Neural progenitor cell (in vitro differentiated cells): ENCODE measurements around the gene COMP. TPM values are rescaled to one million over a fixed set of nuclear protein-coding genes. Genes with fewer than 3 reads are reported as not detected.
A peak's percentile ranks its signal among the peaks of the same experiment; 100 is the strongest.

Experiments
- DNase-seq: peaks from one replicate; pipeline ENCODE4 v3.0.0-alpha.2; 2016; ENCODE audit warnings: low spot score
- H2AFZ ChIP-seq: fragments of 200-600 bp; sonication (generic); replicated peaks from 2 replicates; pipeline ENCODE4 v1.6.1; 2016; ENCODE audit warnings: antibody characterized with exemption
- H3F3A ChIP-seq: fragments of 200-600 bp; sonication (generic); 2 replicates; pipeline ENCODE4 v1.6.1; 2016; ENCODE audit warnings: antibody characterized with exemption, low read depth
- H3K27ac ChIP-seq: fragments of 200-600 bp; sonication (generic); 2 replicates; pipeline ENCODE4 v1.5.1; 2016; ENCODE audit warnings: mild to moderate bottlenecking
- H3K27me3 ChIP-seq: fragments of 200-600 bp; sonication (generic); 2 replicates; pipeline ENCODE4 v1.6.1; 2016; ENCODE audit warnings: mild to moderate bottlenecking, moderate library complexity
- H3K36me3 ChIP-seq: fragments of 200-600 bp; sonication (generic); 2 replicates; pipeline ENCODE4 v1.5.1; 2016
- H3K4me1 ChIP-seq: fragments of 200-600 bp; sonication (generic); 2 replicates; pipeline ENCODE4 v1.6.1; 2016; ENCODE audit warnings: mixed run types
- H3K4me2 ChIP-seq: fragments of 200-600 bp; sonication (generic); 2 replicates; pipeline ENCODE4 v1.6.1; 2016
- H3K4me3 ChIP-seq: fragments of 200-600 bp; sonication (generic); 2 replicates; pipeline ENCODE4 v1.5.1; 2016
- H3K79me2 ChIP-seq: fragments of 200-600 bp; sonication (generic); 2 replicates; pipeline ENCODE4 v1.6.1; 2016; ENCODE audit warnings: low read depth
- H3K9ac ChIP-seq: fragments of 200-600 bp; sonication (generic); 2 replicates; pipeline ENCODE4 v1.6.1; 2016
- H3K9me3 ChIP-seq: fragments of 200-600 bp; sonication (generic); 2 replicates; pipeline ENCODE4 v1.5.1; 2016; ENCODE audit warnings: low read depth
- H4K20me1 ChIP-seq: fragments of 200-600 bp; sonication (generic); 2 replicates; pipeline ENCODE4 v1.6.1; 2016; ENCODE audit warnings: low read depth
- H3K27ac Mint-ChIP-seq: 3 replicates; pipeline ENCODE4 v1.8.0; 2021; ENCODE audit warnings: mixed read lengths
- H3K27me3 Mint-ChIP-seq: 2 replicates; pipeline ENCODE4 v1.8.0; 2022; ENCODE audit warnings: low read depth, mild to moderate bottlenecking, inconsistent platforms, moderate library complexity, mixed read lengths; ENCODE audit not compliant: insufficient read depth
- H3K36me3 Mint-ChIP-seq: 3 replicates; pipeline ENCODE4 v1.8.0; 2021; ENCODE audit warnings: mixed read lengths
- H3K4me1 Mint-ChIP-seq: 3 replicates; pipeline ENCODE4 v1.8.0; 2021; ENCODE audit warnings: mixed read lengths
- H3K4me3 Mint-ChIP-seq: 3 replicates; pipeline ENCODE4 v1.8.0; 2021; ENCODE audit warnings: mild to moderate bottlenecking, moderate library complexity, mixed read lengths
- H3K9me3 Mint-ChIP-seq: 3 replicates; pipeline ENCODE4 v1.8.0; 2020; ENCODE audit warnings: mixed read lengths
- CTCF ChIP-seq: fragments of 200-600 bp; sonication (generic); IDR thresholded peaks from 2 replicates; pipeline ENCODE4 v1.5.1; 2017; ENCODE audit warnings: antibody characterized with exemption, mild to moderate bottlenecking
- EZH2 ChIP-seq: fragments of 200-600 bp; sonication (generic); IDR thresholded peaks from 2 replicates; pipeline ENCODE4 v1.6.1; 2017; ENCODE audit warnings: antibody characterized with exemption, mild to moderate bottlenecking, moderate library complexity
- EZH2phosphoT487 ChIP-seq: fragments of 200-600 bp; sonication (generic); IDR thresholded peaks from 2 replicates; pipeline ENCODE4 v1.6.1; 2017; ENCODE audit warnings: antibody characterized with exemption
- total RNA-seq: library from RNA; depleted of rRNA; stranded (reverse); fragments of >200 nt; gene quantifications from 2 replicates; pipeline ENCODE4 v1.2.3, GENCODE V29; 2015; ENCODE audit warnings: low replicate concordance

Gene COMP
- total RNA-seq, 1 donor from 2014 or later, result not detected

- DNase-seq, result no peak
- H3K9me3 Mint-ChIP-seq, result no peaks in the 10 kb centered on the region
Observed at GRCh38 chr19:18773682-18774081, 17.4 kb downstream of the COMP start.

GRCh38 chr19:18772620-18773587, 18.2 kb downstream of the COMP start:
- DNase-seq, result no peak
- Histone ChIP-seq H3K4me2 (no peak overlapping the region), H3K27ac (no peak overlapping the region), H3K9ac (no peak overlapping the region), H3F3A (peaks cover 5% of the 10 kb centered on the region), H3K4me1 (peaks cover 16% of the 10 kb centered on the region), H3K4me3 (no peak overlapping the region), H3K79me2 (no peaks in the 10 kb centered on the region), H2AFZ (no peak overlapping the region), H3K36me3 (no peaks in the 10 kb centered on the region), H3K27me3 (peaks cover 72% of the 10 kb centered on the region), H4K20me1 (peaks cover 53% of the 10 kb centered on the region), H3K9me3 (no peaks in the 10 kb centered on the region)
- no peak overlapping the region for H3K4me3 Mint-ChIP-seq
- H3K36me3 Mint-ChIP-seq, result no peaks in the 10 kb centered on the region
- peaks cover 7% of the 10 kb centered on the region for H3K27me3 Mint-ChIP-seq
- H3K4me1 Mint-ChIP-seq, result peaks cover 4% of the 10 kb centered on the region
- no peaks in the 10 kb centered on the region for H3K9me3 Mint-ChIP-seq
- H3K27ac Mint-ChIP-seq, result no peak overlapping the region
- no peak for TF ChIP-seq EZH2phosphoT487
- no peak for TF ChIP-seq EZH2
- TF ChIP-seq CTCF, result no peak

More at GRCh38 chr19:18773682-18774081, 17.4 kb downstream of the COMP start:
- H2AFZ ChIP-seq, result no peak overlapping the region
- H3K36me3 ChIP-seq, result no peaks in the 10 kb centered on the region
- H4K20me1 ChIP-seq, result peaks cover 61% of the 10 kb centered on the region
- H3K27ac ChIP-seq, result no peak overlapping the region
- H3K4me2 ChIP-seq, result no peak overlapping the region
- no peaks in the 10 kb centered on the region for H3K9me3 ChIP-seq
- H3F3A ChIP-seq, result peaks cover 5% of the 10 kb centered on the region
- Mint-ChIP-seq H3K27me3 (peaks cover 11% of the 10 kb centered on the region), H3K27ac (no peak overlapping the region), H3K4me3 (no peak overlapping the region), H3K4me1 (peaks cover 4% of the 10 kb centered on the region), H3K36me3 (no peaks in the 10 kb centered on the region)
- H3K27me3 ChIP-seq, result peaks cover 80% of the 10 kb centered on the region
- H3K79me2 ChIP-seq, result no peaks in the 10 kb centered on the region
- peaks cover 16% of the 10 kb centered on the region for H3K4me1 ChIP-seq
- H3K9ac ChIP-seq, result no peak overlapping the region
- TF ChIP-seq EZH2phosphoT487, result no peak
- no peak for TF ChIP-seq EZH2
- no peak for TF ChIP-seq CTCF
- H3K4me3 ChIP-seq, result no peak overlapping the region

DNA sequence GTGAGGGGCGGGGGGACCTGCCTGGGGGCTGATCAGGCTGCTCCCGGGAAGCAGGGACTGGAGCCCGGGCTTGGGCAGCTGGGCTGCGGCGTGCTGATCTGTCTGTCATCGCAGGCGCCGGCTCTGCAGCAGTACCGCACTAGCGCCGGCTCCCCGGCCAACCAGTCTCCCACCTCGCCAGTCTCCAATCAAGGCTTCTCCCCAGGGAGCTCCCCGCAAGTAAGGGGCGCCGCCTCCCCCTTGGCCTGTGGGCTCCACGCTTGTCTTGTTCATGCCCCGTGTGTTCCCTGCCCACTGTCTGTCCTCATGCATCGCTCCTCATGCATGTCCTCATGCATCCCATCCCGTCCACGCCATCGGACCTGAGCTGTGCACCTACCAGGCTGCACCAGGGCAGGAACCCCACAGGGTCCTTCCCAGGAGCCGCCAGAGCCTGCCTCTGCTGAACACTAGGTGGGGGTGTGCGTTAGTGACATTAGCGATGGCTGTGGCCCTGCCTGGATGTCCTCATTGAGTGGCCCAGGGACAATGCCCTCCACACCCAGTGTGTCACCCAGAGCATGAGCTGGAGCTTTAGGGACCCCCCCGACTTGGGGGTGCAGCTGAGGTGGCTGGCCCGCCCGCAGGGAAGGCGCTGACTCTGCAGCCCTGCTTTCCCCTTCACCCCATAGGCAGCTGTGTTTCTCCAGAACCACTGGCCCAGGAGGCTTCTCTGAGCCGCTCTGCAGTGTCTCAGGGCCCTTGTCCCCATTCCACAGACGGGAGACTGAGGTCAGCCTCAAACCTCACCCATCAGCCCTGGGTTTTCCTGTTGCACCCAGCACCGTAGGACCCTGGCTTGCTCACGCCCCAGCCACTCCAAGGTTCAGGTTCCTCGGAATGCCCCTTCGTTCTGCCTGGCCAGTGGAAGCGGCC, 19.5 kb downstream of the COMP start:
- peaks cover 59% of the 10 kb centered on the region for H3K27me3 ChIP-seq
- H3K79me2 ChIP-seq, result no peaks in the 10 kb centered on the region
- no peak overlapping the region for H3K4me3 ChIP-seq
- peaks cover 41% of the 10 kb centered on the region for H4K20me1 ChIP-seq
- no peak overlapping the region for H3K4me2 ChIP-seq
- no peak overlapping the region for H3K9ac ChIP-seq
- no peaks in the 10 kb centered on the region for H3K36me3 Mint-ChIP-seq
- H3K4me1 Mint-ChIP-seq, result no peaks in the 10 kb centered on the region
- H3K27me3 Mint-ChIP-seq, result peaks cover 2% of the 10 kb centered on the region
- TF ChIP-seq EZH2phosphoT487, result no peak
- no peak for TF ChIP-seq EZH2
- TF ChIP-seq CTCF, result peak; percentile 51
- no peaks in the 10 kb centered on the region for H3K9me3 ChIP-seq
- H3K4me1 ChIP-seq, result peaks cover 3% of the 10 kb centered on the region
- H3K27ac ChIP-seq, result no peak overlapping the region
- H3K36me3 ChIP-seq, result no peaks in the 10 kb centered on the region
- no peak overlapping the region for H3K4me3 Mint-ChIP-seq
- DNase-seq, result peak; percentile 66
- peaks cover 5% of the 10 kb centered on the region for H3F3A ChIP-seq
- peak overlapping the region; percentile 88 for H3K27ac Mint-ChIP-seq
- H2AFZ ChIP-seq, result no peak overlapping the region
- H3K9me3 Mint-ChIP-seq, result no peaks in the 10 kb centered on the region
